ENCODE data around the gene FRRS1.
"Not testable (repeated sequence)": the region's sequence is repeated elsewhere in the genome, so short reads cannot be mapped to it uniquely, and the experiment has no call there.

FRRS1 gene

GRCh38 chr1:99801584-99801983 lies 35.1 kb upstream of the FRRS1 start:
- no peak for DNase-seq (ENCODE audit: low read depth)
- no peak overlapping the region for H3K4me3 ChIP-seq (ENCODE audit: low read depth, low read length)
- no peak for TF ChIP-seq CTCF (IDR thresholded peaks at IDR 0.05; ENCODE audit: control insufficient read depth, extremely low read depth, insufficient read depth)

GRCh38 chr1:99793861-99794260 lies 27.4 kb upstream of the FRRS1 start:
- not testable (repeated sequence) for DNase-seq (ENCODE audit: low read depth); H3K4me3 ChIP-seq (ENCODE audit: low read depth, low read length)

- no peak for TF ChIP-seq CTCF (IDR thresholded peaks at IDR 0.05; ENCODE audit: control insufficient read depth, extremely low read depth, insufficient read depth)
- no peak for DNase-seq (ENCODE audit: low read depth)
- H3K4me3 ChIP-seq (ENCODE audit: low read depth, low read length): no peak overlapping the region
These were observed 23.3 kb upstream of the FRRS1 start for GRCh38 chr1:99789715-99790114.

GRCh38 chr1:99788896-99789295 lies 22.5 kb upstream of the FRRS1 start:
- peak; percentile 80 for DNase-seq (ENCODE audit: low read depth)
- no peak overlapping the region for H3K4me3 ChIP-seq (ENCODE audit: low read depth, low read length)
- no peak for TF ChIP-seq CTCF (IDR thresholded peaks at IDR 0.05; ENCODE audit: control insufficient read depth, extremely low read depth, insufficient read depth)

- DNase-seq (ENCODE audit: low read depth): no peak
- TF ChIP-seq CTCF (IDR thresholded peaks at IDR 0.05; ENCODE audit: control insufficient read depth, extremely low read depth, insufficient read depth): no peak
- H3K4me3 ChIP-seq (ENCODE audit: low read depth, low read length): no peak overlapping the region
These were observed 20.5 kb upstream of the FRRS1 start for GRCh38 chr1:99786751-99787501.

- DNase-seq (ENCODE audit: low read depth): no peak
- no peak overlapping the region for H3K4me3 ChIP-seq (ENCODE audit: low read depth, low read length)
- no peak for TF ChIP-seq CTCF (IDR thresholded peaks at IDR 0.05; ENCODE audit: control insufficient read depth, extremely low read depth, insufficient read depth)
These were observed 18.4 kb upstream of the FRRS1 start for GRCh38 chr1:99784809-99785255.

GRCh38 chr1:99784143-99784542 lies 17.7 kb upstream of the FRRS1 start:
- DNase-seq (ENCODE audit: low read depth): no peak
- no peak for TF ChIP-seq CTCF (IDR thresholded peaks at IDR 0.05; ENCODE audit: control insufficient read depth, extremely low read depth, insufficient read depth)
- H3K4me3 ChIP-seq (ENCODE audit: low read depth, low read length): no peak overlapping the region

Data from LNCaP clone FGC (cell line).